Activated CD8-positive, alpha-beta T cell treated with anti-CD3 and anti-CD28 coated beads, Interleukin-2, amount 10 ng/mL, durations not matched to agents 7 days and 5 days (primary cell): ENCODE data around the gene SREBF1. TPM values are rescaled to one million over a fixed set of nuclear protein-coding genes. Genes with fewer than 3 reads are reported as not detected.

Source experiments
- ATAC-seq: fragments of 150-1000 bp; cut with Tn5 transposase; one replicate; pipeline ENCODE4 v1.10.0; 2021; ENCODE audit warnings: moderate library complexity
- CTCF ChIA-PET: fragments of 350-600 bp; sonication (Branson Sonifier 250); formaldehyde crosslinking; loops from one replicate; lab custom pipeline; 2021; ENCODE audit warnings: antibody characterized with exemption; lab: Charles Lee
- POLR2A ChIA-PET: fragments of 350-600 bp; sonication (Branson Sonifier 250); formaldehyde crosslinking; loops from one replicate; lab custom pipeline; 2021; ENCODE audit warnings: antibody characterized with exemption; lab: Charles Lee
- DNase-seq: peaks from one replicate; pipeline ENCODE4 v3.0.0-alpha.2; 2020
- H3K27ac Mint-ChIP-seq: one replicate; pipeline ENCODE4 v1.8.0; 2021; ENCODE audit warnings: mild to moderate bottlenecking, mixed read lengths
- H3K27me3 Mint-ChIP-seq: one replicate; pipeline ENCODE4 v1.8.0; 2021; ENCODE audit warnings: low read depth, mixed read lengths
- H3K36me3 Mint-ChIP-seq: one replicate; pipeline ENCODE4 v1.8.0; 2021; ENCODE audit warnings: low read depth, mixed read lengths
- H3K4me1 Mint-ChIP-seq: one replicate; pipeline ENCODE4 v1.8.0; 2021; ENCODE audit warnings: low read depth, mixed read lengths
- H3K4me3 Mint-ChIP-seq: one replicate; pipeline ENCODE4 v1.8.0; 2021; ENCODE audit warnings: mild to moderate bottlenecking, mixed read lengths
- H3K9me3 Mint-ChIP-seq: one replicate; pipeline ENCODE4 v1.8.0; 2022; ENCODE audit warnings: mixed read lengths; ENCODE audit not compliant: insufficient read depth
- microRNA-seq: library from miRNA; unstranded; fragments of <30 nt; microRNA quantifications from one replicate; pipeline ENCODE4 v1.2.0, GENCODE V29; 2022
- total RNA-seq, 2 experiments: library from RNA; stranded (reverse); gene quantifications; one replicate each; pipeline ENCODE4 v1.2.3, GENCODE V29; 2021

The SREBF1 gene
- total RNA-seq, 2 experiments from 2014 or later: 212 to 254 TPM

- Mint-ChIP-seq H3K4me3 (no peak overlapping the region), H3K9me3 (no peaks in the 10 kb centered on the region), H3K4me1 (peaks cover 59% of the 10 kb centered on the region), H3K27me3 (no peaks in the 10 kb centered on the region), H3K27ac (no peak overlapping the region), H3K36me3 (peaks cover 7% of the 10 kb centered on the region)
- ChIA-PET CTCF (no interaction called here), POLR2A (interaction anchor here (0.6 kb wide), 2 partner anchors 20 to 589 kb away, joined by 4 to 5 read pairs; no protein-coding TSS in a partner anchor)
- no peak for DNase-seq
- no peak for ATAC-seq
Measured at GRCh38 chr17:17762744-17763105, 74.1 kb downstream of the SREBF1 start.

Small RNA genes lying within 50 kb of the gene (microRNA-seq; reads per million reads assigned to microRNA genes)
- gene MIR33B (956 reads per million, percentile 81 among the genes with 10 or more reads in this experiment), gene MIR6777 (2.3 reads per million)

Other genes starting within 250 kb of the SREBF1 start
- gene PEMT, start 245.3 kb downstream of the SREBF1 start, total RNA-seq: 10 to 100 TPM; 14.1 to 17.2 TPM
- 10 to 100 TPM; 24.4 to 24.6 TPM for gene RAI1, start 155.5 kb downstream of the SREBF1 start, total RNA-seq
- 10 to 100 TPM; 22.1 to 25.0 TPM for gene TOM1L2, start 135.4 kb upstream of the SREBF1 start, total RNA-seq
- gene DRC3, start 135.9 kb upstream of the SREBF1 start, total RNA-seq: under 1 TPM; 0.70 to 0.95 TPM
- 10 to 100 TPM; 23.9 to 27.0 TPM for gene ATPAF2, start 202.2 kb upstream of the SREBF1 start, total RNA-seq
- 1 to 10 TPM; 8.3 to 8.9 TPM for gene GID4, start 202.4 kb upstream of the SREBF1 start, total RNA-seq